H1 (cell line): ENCODE results near the gene MYH13. TPM values are rescaled to one million over a fixed set of nuclear protein-coding genes. Genes with fewer than 3 reads are reported as not detected.

ENCODE experiments used
- CTCF ChIA-PET: fragments of 300-600 bp; sonication (Branson Sonifier 250); formaldehyde crosslinking; loops from one replicate; lab custom pipeline; 2021; ENCODE audit not compliant: partially characterized antibody; lab: Charles Lee
- POLR2A ChIA-PET: fragments of 300-600 bp; sonication (Branson Sonifier 250); formaldehyde crosslinking; loops from one replicate; lab custom pipeline; 2021; ENCODE audit warnings: inconsistent platforms; ENCODE audit not compliant: partially characterized antibody; lab: Charles Lee
- DNase-seq, 2 experiments: peaks; one replicate each; pipeline versions ENCODE4 v3.0.0 to v3.0.0-alpha.2; 2010 to 2022; ENCODE audit warnings: low spot score in 2 of 2, low read depth in 1 of 2, mixed read lengths in 1 of 2
- FAIRE-seq: peaks from 2 replicates; lab custom pipeline; 2011; peaks lifted over from hg19 to GRCh38; lab: Jason Lieb, UNC
- H2AFZ ChIP-seq: 2 replicates; pipeline ENCODE4 v1.8.1; 2012; ENCODE audit warnings: low read length, inconsistent platforms
- H2AK5ac ChIP-seq: 2 replicates; pipeline ENCODE4 v1.6.1; 2013; ENCODE audit warnings: low read depth, low read length
- H2BK120ac ChIP-seq: replicated peaks from 2 replicates; pipeline ENCODE3; 2013; ENCODE audit warnings: low read depth, low read length, inconsistent platforms
- H2BK12ac ChIP-seq: 2 replicates; pipeline ENCODE4 v1.6.1; 2013; ENCODE audit warnings: low read depth, low read length
- H2BK15ac ChIP-seq: 2 replicates; pipeline ENCODE4 v1.6.1; 2013; ENCODE audit warnings: low read length
- H2BK20ac ChIP-seq: 2 replicates; pipeline ENCODE4 v1.6.1; 2013; ENCODE audit warnings: low read length
- H2BK5ac ChIP-seq: 2 replicates; pipeline ENCODE4 v1.6.1; 2013; ENCODE audit warnings: low read depth, low read length
- H3K14ac ChIP-seq: 2 replicates; pipeline ENCODE4 v1.6.1; 2013; ENCODE audit warnings: inconsistent platforms; ENCODE audit not compliant: insufficient read length
- H3K18ac ChIP-seq: 2 replicates; pipeline ENCODE4 v1.6.1; 2013; ENCODE audit warnings: low read length; ENCODE audit errors: extremely low read depth
- H3K23ac ChIP-seq: 2 replicates; pipeline ENCODE4 v1.6.1; 2013; ENCODE audit warnings: inconsistent platforms; ENCODE audit not compliant: insufficient read length
- H3K23me2 ChIP-seq: 2 replicates; pipeline ENCODE4 v1.6.1; 2013; ENCODE audit warnings: low read depth, low read length
- H3K27ac ChIP-seq: 2 replicates; pipeline ENCODE4 v1.6.1; 2011; ENCODE audit warnings: low read depth, low read length, inconsistent platforms
- H3K27me3 ChIP-seq, 4 experiments: replicated peaks in 1 of 4; 1 replicate in 1 of 4; 2 replicates in 3 of 4; pipeline versions ENCODE4 v1.6.1 to v1.8.1; 2011 to 2013; ENCODE audit warnings: low read length in 3 of 4, mild to moderate bottlenecking in 3 of 4, inconsistent platforms in 2 of 4, mixed read lengths in 2 of 4, moderate library complexity in 1 of 4; ENCODE audit not compliant: control insufficient read depth in 3 of 4, insufficient read depth in 3 of 4; ENCODE audit errors: extremely low read depth in 1 of 4
- H3K36me3 ChIP-seq, 4 experiments: 2 replicates each; pipeline versions ENCODE4 v1.6.1 to v1.8.1; 2011 to 2013; ENCODE audit warnings: mild to moderate bottlenecking in 4 of 4, low read length in 3 of 4, moderate library complexity in 2 of 4, control low read depth in 1 of 4, inconsistent platforms in 1 of 4; ENCODE audit not compliant: insufficient read depth in 4 of 4, control insufficient read depth in 2 of 4
- H3K4ac ChIP-seq: replicated peaks from 2 replicates; pipeline ENCODE3; 2013; ENCODE audit warnings: low read length, low read depth, mixed read lengths, inconsistent platforms; ENCODE audit not compliant: insufficient read length
- H3K4me1 ChIP-seq, 4 experiments: replicated peaks in 1 of 4; 1 replicate in 1 of 4; 2 replicates in 3 of 4; pipeline versions ENCODE4 v1.6.1 to v1.8.1; 2011 to 2013; ENCODE audit warnings: low read length in 3 of 4, inconsistent platforms in 2 of 4, mixed read lengths in 1 of 4; ENCODE audit not compliant: insufficient read depth in 4 of 4, control insufficient read depth in 3 of 4
- H3K4me2 ChIP-seq, 2 experiments: 2 replicates each; pipeline versions ENCODE4 v1.6.1 to v1.8.1; 2011 to 2013; ENCODE audit warnings: low read depth in 2 of 2, low read length in 2 of 2, control low read depth in 1 of 2, inconsistent platforms in 1 of 2, mild to moderate bottlenecking in 1 of 2; ENCODE audit not compliant: insufficient read depth in 1 of 2
- H3K4me3 ChIP-seq, 4 experiments: fragments of 200-600, 300-600 bp in 1 of 4; sonication (generic), shearing (Covaris generic), sonication (Bioruptor Twin) in 1 of 4; 2 replicates each; pipeline versions ENCODE4 v1.5.1 to v1.8.1; 2011 to 2016; ENCODE audit warnings: low read length in 4 of 4, low read depth in 3 of 4, control low read depth in 2 of 4, inconsistent platforms in 2 of 4, mild to moderate bottlenecking in 2 of 4, mixed read lengths in 1 of 4, moderate library complexity in 1 of 4; ENCODE audit not compliant: insufficient read depth in 2 of 4; ENCODE audit errors: extremely low read depth in 1 of 4
- H3K56ac ChIP-seq: replicated peaks from 2 replicates; pipeline ENCODE3; 2013; ENCODE audit warnings: low read depth, mild to moderate bottlenecking, mixed read lengths, low read length, inconsistent platforms; ENCODE audit not compliant: insufficient read length
- H3K79me1 ChIP-seq: 2 replicates; pipeline ENCODE4 v1.6.1; 2013; ENCODE audit warnings: low read depth, low read length, control low read depth
- H3K79me2 ChIP-seq, 2 experiments: 2 replicates each; pipeline versions ENCODE4 v1.6.1 to v1.8.1; 2012 to 2013; ENCODE audit warnings: low read length in 2 of 2, mild to moderate bottlenecking in 2 of 2, inconsistent platforms in 1 of 2; ENCODE audit not compliant: insufficient read depth in 2 of 2, control insufficient read depth in 1 of 2
- H3K9ac ChIP-seq, 4 experiments: replicated peaks in 1 of 4; 1 replicate in 1 of 4; 2 replicates in 3 of 4; pipeline versions ENCODE4 v1.6.1 to v1.8.1; 2011 to 2013; ENCODE audit warnings: low read depth in 3 of 4, low read length in 3 of 4, control low read depth in 2 of 4, mild to moderate bottlenecking in 2 of 4, moderate library complexity in 2 of 4, inconsistent platforms in 1 of 4; ENCODE audit errors: extremely low read depth in 1 of 4
- H3K9me3 ChIP-seq, 2 experiments: 2 replicates each; pipeline versions ENCODE4 v1.6.1 to v1.8.1; 2012 to 2013; ENCODE audit warnings: mild to moderate bottlenecking in 2 of 2, moderate library complexity in 2 of 2, control low read depth in 1 of 2, inconsistent platforms in 1 of 2, low read depth in 1 of 2, low read length in 1 of 2, mixed read lengths in 1 of 2; ENCODE audit not compliant: insufficient read depth in 2 of 2
- H4K20me1 ChIP-seq, 2 experiments: replicated peaks in 1 of 2; 2 replicates each; pipeline versions ENCODE3 to v1.8.1; 2011 to 2013; ENCODE audit warnings: inconsistent platforms in 2 of 2, low read length in 2 of 2, mild to moderate bottlenecking in 1 of 2; ENCODE audit not compliant: insufficient read depth in 2 of 2, control insufficient read depth in 1 of 2
- H4K5ac ChIP-seq: 2 replicates; pipeline ENCODE4 v1.6.1; 2013; ENCODE audit warnings: low read length, low read depth, mixed read lengths, inconsistent platforms; ENCODE audit not compliant: insufficient read length
- H4K8ac ChIP-seq: 2 replicates; pipeline ENCODE4 v1.8.0; 2013; ENCODE audit warnings: mild to moderate bottlenecking, moderate library complexity, low read length, inconsistent platforms; ENCODE audit not compliant: insufficient read depth; ENCODE audit errors: extremely low read depth
- H4K91ac ChIP-seq: replicated peaks from 2 replicates; pipeline ENCODE3; 2013; ENCODE audit warnings: low read length, mixed read lengths, inconsistent platforms; ENCODE audit not compliant: insufficient read length
- BRCA1 ChIP-seq: IDR thresholded peaks from 2 replicates; pipeline ENCODE4 v1.6.1; 2012; ENCODE audit warnings: low read depth, low read length, improper control_type of control experiment
- CREB1 ChIP-seq: IDR thresholded peaks from 2 replicates; pipeline ENCODE4 v1.6.1; 2012; ENCODE audit warnings: inconsistent platforms
- EGR1 ChIP-seq: IDR thresholded peaks from 2 replicates; pipeline ENCODE4 v1.6.1; 2011; ENCODE audit warnings: low read depth, low read length, borderline replicate concordance
- JUN ChIP-seq: IDR thresholded peaks from 2 replicates; pipeline ENCODE4 v1.6.1; 2011; ENCODE audit warnings: low read depth, mild to moderate bottlenecking, improper control_type of control experiment, low read length
- KDM4A ChIP-seq: IDR thresholded peaks from one replicate; pipeline ENCODE4 v1.7.1; 2012; ENCODE audit warnings: low read depth, mild to moderate bottlenecking, moderate library complexity, low read length, inconsistent platforms; ENCODE audit not compliant: severe bottlenecking
- POU5F1 ChIP-seq: IDR thresholded peaks from 2 replicates; pipeline ENCODE4 v1.6.1; 2011; ENCODE audit warnings: low read depth, mild to moderate bottlenecking, low read length, moderate library complexity
- RNF2 ChIP-seq: fragments of 200-900, 300-1000 bp; sonication (generic); IDR thresholded peaks from 2 replicates; pipeline ENCODE4 v1.7.1; 2016; ENCODE audit warnings: borderline replicate concordance, low read depth, mild to moderate bottlenecking, antibody characterized with exemption, low read length; ENCODE audit not compliant: poor library complexity, severe bottlenecking; ENCODE audit errors: missing control alignments
- SIN3A ChIP-seq, 2 experiments: IDR thresholded peaks in 1 of 2; conservative IDR thresholded peaks in 1 of 2; 2 replicates each; pipeline ENCODE4 v1.6.1; 2011 to 2012; ENCODE audit warnings: low read length in 2 of 2, improper control_type of control experiment in 1 of 2, low read depth in 1 of 2, mild to moderate bottlenecking in 1 of 2
- SP2 ChIP-seq: IDR thresholded peaks from 2 replicates; pipeline ENCODE4 v1.6.1; 2012; ENCODE audit warnings: mild to moderate bottlenecking, low read length, inconsistent platforms
- TBP ChIP-seq: IDR thresholded peaks from 2 replicates; pipeline ENCODE4 v1.6.1; 2011; ENCODE audit warnings: low read depth, low read length, improper control_type of control experiment
- TEAD4 ChIP-seq: IDR thresholded peaks from 2 replicates; pipeline ENCODE4 v1.6.1; 2012; ENCODE audit warnings: low read depth, low read length, inconsistent platforms, mixed read lengths
- WGBS, 2 experiments: shearing (Covaris generic) in 1 of 2; methylation state at CpG; one replicate each; pipeline versions ENCODE4 v1.1.6 to v1.1.7; 2013 to 2015; ENCODE audit warnings: low lambda C conversion rate in 2 of 2, mixed read lengths in 2 of 2, inconsistent platforms in 1 of 2, low coverage in 1 of 2, missing lambda C conversion rate in 1 of 2; ENCODE audit not compliant: insufficient replicate concordance in 2 of 2, insufficient coverage in 1 of 2, insufficient read length in 1 of 2; ENCODE audit errors: extremely low coverage in 1 of 2, missing lambda C conversion rate in 1 of 2; 5-methylcytosine and 5-hydroxymethylcytosine counted together
- polyA plus RNA-seq, 7 experiments: library from polyadenylated mRNA; depleted of rRNA in 3 of 7; stranded (reverse) in 5 of 7; unstranded in 2 of 7; fragments of >200 nt in 5 of 7; fragments of 200-250 nt in 2 of 7; gene quantifications; 1 replicate in 5 of 7; 2 replicates in 1 of 7; 4 replicates in 1 of 7; pipeline versions ENCODE4 v1.2.1 to v1.2.3, GENCODE V29; 2011 to 2013; ENCODE audit warnings: missing spikeins in 2 of 7, mixed read lengths in 2 of 7
- total RNA-seq: library from RNA; stranded (reverse); fragmentation: NEBNext Ultra II Directional; extraction: Animal tissue kit (Norgen Biotek cat#: 25700); gene quantifications from 2 replicates; pipeline ENCODE4 v1.2.1, GENCODE V29; 2021
- TF ChIP-seq, protein P1 (sequence below): IDR thresholded peaks from 2 replicates; pipeline ENCODE4 v1.6.1; 2011; ENCODE audit warnings: low read depth, mild to moderate bottlenecking, low read length; ENCODE audit not compliant: insufficient read depth
- TF ChIP-seq, protein P2 (sequence below): IDR thresholded peaks from 2 replicates; pipeline ENCODE4 v1.6.1; 2012; ENCODE audit warnings: inconsistent platforms

The MYH13 gene
- total and polyA plus RNA-seq, 2 of the 8 experiments (the other 6 are each of a cell fraction or from before 2014, with no cell fraction given), result not detected

DNA sequence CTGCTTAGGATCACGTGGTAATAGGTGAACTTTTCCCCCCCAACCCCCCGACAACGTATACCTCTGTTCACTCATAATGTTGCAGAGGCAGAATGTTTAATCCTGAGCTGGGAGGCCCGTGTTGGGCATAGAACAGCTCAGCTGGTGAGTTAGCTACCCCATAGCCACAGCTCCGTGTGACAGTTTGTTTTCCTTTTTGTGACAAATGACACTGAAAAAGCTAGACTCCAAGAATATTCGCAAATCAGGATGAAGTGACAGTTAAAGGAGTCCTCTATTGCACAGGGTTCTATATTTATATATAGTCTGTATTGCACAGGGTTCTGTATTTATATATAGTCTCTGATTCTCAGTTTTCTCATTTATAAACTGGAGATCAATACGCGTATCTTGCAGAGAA, 33.8 kb downstream of the MYH13 start:
- CTCF ChIA-PET, result interaction anchor here (0.6 to 15.1 kb wide), 7 partner anchors 11 to 277 kb away, joined by 3 to 176 read pairs (median 5); no protein-coding TSS in a partner anchor
- DNase-seq, result no peak
- no peak for FAIRE-seq

More for the DNA sequence above, 33.8 kb downstream of the MYH13 start:
- Histone ChIP-seq H2AK5ac (no peak overlapping the region), H3K9ac (no peak overlapping the region), H3K27me3 (no peaks in the 10 kb centered on the region), H2BK5ac (no peak overlapping the region), H3K14ac (no peak overlapping the region), H2BK20ac (no peak overlapping the region), H3K36me3 (no peaks in the 10 kb centered on the region), H4K5ac (no peak overlapping the region), H2AFZ (no peak overlapping the region), H3K4me2 (no peak overlapping the region), H3K9me3 (no peaks in the 10 kb centered on the region), H3K18ac (no peak overlapping the region), H3K4me3 (no peak overlapping the region), H3K4ac (no peak overlapping the region), H3K27ac (no peak overlapping the region), H3K79me1 (no peaks in the 10 kb centered on the region), H3K79me2 (no peaks in the 10 kb centered on the region), H3K4me1 (peaks cover 0 to 4% (median 2%) of the 10 kb centered on the region in 4 experiments; a peak in 3 of 7 replicates), H3K23me2 (no peaks in the 10 kb centered on the region), H3K23ac (no peak overlapping the region)
- WGBS, 2 experiments, result 90% methylated on average over 8 of the region's 8 CpGs; no CpG with 5 or more reads in 1 of the 2 experiments
- TF ChIP-seq POU5F1 (no peak), KDM4A (no peak), TEAD4 (no peak), TBP (no peak), SIN3A (conservative IDR thresholded peaks at IDR 0.05 in 1 of 2, IDR thresholded peaks at IDR 0.05 in 1 of 2; ENCODE audit: low read depth in 1 of 2, low read length in 2 of 2) (no peak), EGR1 (no peak), CREB1 (no peak), BRCA1 (no peak), SP2 (no peak), RNF2 (no peak), JUN (no peak)
- TF ChIP-seq, protein P1, sequence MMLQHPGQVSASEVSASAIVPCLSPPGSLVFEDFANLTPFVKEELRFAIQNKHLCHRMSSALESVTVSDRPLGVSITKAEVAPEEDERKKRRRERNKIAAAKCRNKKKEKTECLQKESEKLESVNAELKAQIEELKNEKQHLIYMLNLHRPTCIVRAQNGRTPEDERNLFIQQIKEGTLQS, result no peak
- TF ChIP-seq, protein P2, sequence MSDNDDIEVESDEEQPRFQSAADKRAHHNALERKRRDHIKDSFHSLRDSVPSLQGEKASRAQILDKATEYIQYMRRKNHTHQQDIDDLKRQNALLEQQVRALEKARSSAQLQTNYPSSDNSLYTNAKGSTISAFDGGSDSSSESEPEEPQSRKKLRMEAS, result no peak
- TF ChIP-seq, all 59 proteins: peak for 0
- no peak overlapping the region for H2BK120ac ChIP-seq
- POLR2A ChIA-PET, result no interaction called here
- H2BK12ac ChIP-seq, result no peak overlapping the region
- no peak overlapping the region for H4K8ac ChIP-seq
- H2BK15ac ChIP-seq, result no peak overlapping the region
- H3K56ac ChIP-seq, result no peak overlapping the region
- H4K20me1 ChIP-seq, result no peaks in the 10 kb centered on the region
- no peak overlapping the region for H4K91ac ChIP-seq
